Thymus (tissue), 11 donors: ENCODE results near the gene NR4A1. TPM values are rescaled to one million over a fixed set of nuclear protein-coding genes. Genes with fewer than 3 reads are reported as not detected.
A peak's percentile ranks its signal among the peaks of the same experiment; 100 is the strongest.

Source experiments
- DNase-seq, 9 donors: peaks; one replicate each; pipeline ENCODE4 v3.0.0-alpha.2; 2013; ENCODE audit warnings: low spot score in 9 of 9, low read depth in 6 of 9, missing footprints in 1 of 9
- H3K27ac ChIP-seq, 2 donors: one replicate each; pipeline ENCODE4 v1.5.1; 2013; ENCODE audit warnings: control low read depth in 1 of 2, low read depth in 1 of 2, low read length in 1 of 2, mild to moderate bottlenecking in 1 of 2, moderate library complexity in 1 of 2
- H3K27me3 ChIP-seq, 2 donors: one replicate each; pipeline ENCODE4 v1.5.1; 2013; ENCODE audit warnings: low read length in 1 of 2; ENCODE audit not compliant: control insufficient read depth in 2 of 2, insufficient read depth in 1 of 2
- H3K36me3 ChIP-seq, 2 donors: one replicate each; pipeline ENCODE4 v1.5.1; 2013; ENCODE audit warnings: low read length in 1 of 2, mild to moderate bottlenecking in 1 of 2, moderate library complexity in 1 of 2; ENCODE audit not compliant: control insufficient read depth in 2 of 2, insufficient read depth in 2 of 2
- H3K4me1 ChIP-seq, 2 donors: one replicate each; pipeline ENCODE4 v1.5.1; 2013; ENCODE audit warnings: low read length in 2 of 2; ENCODE audit not compliant: control insufficient read depth in 2 of 2, insufficient read depth in 2 of 2
- H3K4me3 ChIP-seq, 2 donors: one replicate each; pipeline ENCODE4 v1.5.1; 2013; ENCODE audit warnings: low read length in 2 of 2, control low read depth in 1 of 2, mild to moderate bottlenecking in 1 of 2
- H3K9me3 ChIP-seq, 2 donors: one replicate each; pipeline ENCODE4 v1.5.1; 2013; ENCODE audit warnings: low read length in 1 of 2, mild to moderate bottlenecking in 1 of 2; ENCODE audit not compliant: control insufficient read depth in 2 of 2, insufficient read depth in 1 of 2
- WGBS: extraction: QIAGEN DNeasy Blood & Tissue Kit; methylation state at CpG from one replicate; pipeline ENCODE4 v1.1.7; 2013; 5-methylcytosine and 5-hydroxymethylcytosine counted together
- polyA plus RNA-seq: library from polyadenylated mRNA; stranded (reverse); fragments of 200-250 nt; gene quantifications from one replicate; pipeline ENCODE4 v1.2.3, GENCODE V29; 2013
- total RNA-seq: library from RNA; stranded (reverse); fragments of 120-200 nt; gene quantifications from one replicate; pipeline ENCODE4 v1.2.4, GENCODE V29; 2013
- donor health status: healthy.

The NR4A1 gene
- total and polyA plus RNA-seq, 2 donors = 10.4 to 106 TPM

DNA sequence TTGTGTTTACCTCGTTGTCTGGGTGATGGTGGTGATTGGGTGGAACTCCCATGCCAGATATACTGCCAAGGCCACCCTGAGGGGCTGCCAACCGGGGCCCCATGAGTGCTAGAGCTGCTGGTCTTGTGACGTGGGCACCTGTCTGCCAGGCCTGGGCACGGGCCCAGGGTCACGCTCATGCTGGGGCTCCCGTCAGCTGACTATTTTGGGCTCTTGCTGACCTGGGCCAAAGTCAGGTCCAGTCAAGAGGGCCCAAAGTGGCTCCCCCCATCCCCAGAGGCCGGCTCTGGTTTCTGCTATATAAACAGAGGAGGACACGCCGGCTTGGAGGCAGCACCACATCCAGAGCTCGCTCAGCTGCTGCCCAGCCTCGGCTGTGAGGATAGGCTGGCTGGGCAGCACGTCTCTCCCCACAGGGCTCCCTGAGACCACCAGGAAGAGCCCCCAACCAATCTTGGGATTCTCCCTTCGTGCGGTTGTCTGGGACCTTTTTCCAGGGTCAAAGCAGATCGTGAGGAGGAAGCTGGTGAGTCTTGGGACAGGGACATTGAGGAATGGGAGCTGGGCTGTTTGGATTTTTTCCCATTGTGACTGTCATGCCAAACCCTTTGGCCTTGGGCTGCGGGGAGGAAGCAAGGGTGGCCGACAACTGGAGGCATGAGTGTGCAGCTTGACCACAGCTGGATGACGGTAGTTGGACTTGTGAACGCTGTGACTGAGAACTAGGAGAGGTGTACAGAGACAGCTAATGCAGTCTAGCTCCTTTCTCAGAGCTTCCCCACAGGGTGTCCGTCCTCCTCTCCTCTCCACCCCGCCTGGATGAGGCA, 7.6 kb upstream of the NR4A1 start:
- H3K27me3 ChIP-seq = peaks cover 0 to 34% of the 10 kb centered on the region in 2 donors
- H3K27ac ChIP-seq = no peak overlapping the region
- H3K4me3 ChIP-seq = no peak overlapping the region
- H3K36me3 ChIP-seq = no peaks in the 10 kb centered on the region
- H3K4me1 ChIP-seq = peaks cover 17 to 32% of the 10 kb centered on the region in 2 donors
- H3K9me3 ChIP-seq = peaks cover 0 to 4% of the 10 kb centered on the region in 2 donors
- no peak for DNase-seq
- WGBS = 96% methylated on average over 21 of the region's 21 CpGs

DNA sequence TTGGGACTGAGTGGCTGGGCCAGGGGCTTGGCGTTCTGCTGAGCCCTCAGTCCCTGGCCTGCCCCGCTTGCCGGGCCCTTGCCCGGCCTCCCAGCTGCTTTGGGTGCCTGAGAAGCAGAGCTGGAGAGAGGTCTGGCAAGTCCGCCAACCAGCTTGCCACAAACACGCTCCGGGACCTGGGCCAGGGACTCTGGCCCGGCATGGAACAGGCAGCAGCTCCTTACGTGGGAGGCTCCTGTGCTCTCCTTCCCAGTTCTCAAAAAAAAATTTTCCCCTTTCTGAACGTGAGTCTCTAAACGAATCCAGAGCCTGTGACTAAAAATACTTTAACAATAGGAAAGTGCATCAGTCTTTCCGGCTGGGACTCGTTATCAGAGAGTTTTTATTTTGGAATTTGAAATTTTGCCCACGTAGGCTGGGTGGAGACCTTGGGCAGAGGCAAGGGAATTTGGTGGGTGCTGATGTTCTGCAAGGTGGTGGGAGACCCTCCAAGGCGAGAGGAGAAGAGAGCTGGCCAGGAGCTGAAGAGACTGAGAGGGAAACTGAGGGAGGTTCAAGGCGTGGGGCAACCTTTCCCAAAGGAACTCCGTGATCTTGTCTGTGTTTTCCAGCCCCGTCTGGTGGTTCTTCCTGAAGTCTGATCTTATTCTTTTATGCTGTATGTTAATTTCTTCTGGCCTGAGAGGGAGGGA, 6.8 kb upstream of the NR4A1 start:
- DNase-seq = no peak

GRCh38 chr12:52045794-52046199, 5.4 kb upstream of the NR4A1 start:
- Histone ChIP-seq H3K36me3 (no peaks in the 10 kb centered on the region), H3K9me3 (peaks cover 0 to 9% of the 10 kb centered on the region in 2 donors), H3K27me3 (peaks cover 10 to 34% of the 10 kb centered on the region in 2 donors), H3K4me3 (no peak overlapping the region), H3K4me1 (peaks cover 25 to 44% of the 10 kb centered on the region in 2 donors), H3K27ac (peak overlapping the region in 1 of 2 donors; percentile 11)
- WGBS = 34% methylated on average over 4 of the region's 4 CpGs
- DNase-seq = no peak

More for the DNA sequence above, 6.8 kb upstream of the NR4A1 start:
- 96% methylated on average over 18 of the region's 18 CpGs for WGBS
- no peak overlapping the region for H3K4me3 ChIP-seq
- H3K9me3 ChIP-seq = peaks cover 0 to 4% of the 10 kb centered on the region in 2 donors
- H3K27ac ChIP-seq = peak overlapping the region in 1 of 2 donors; percentile 36
- peaks cover 0 to 34% of the 10 kb centered on the region in 2 donors for H3K27me3 ChIP-seq
- H3K4me1 ChIP-seq = peaks cover 17 to 32% of the 10 kb centered on the region in 2 donors
- no peaks in the 10 kb centered on the region for H3K36me3 ChIP-seq

DNA sequence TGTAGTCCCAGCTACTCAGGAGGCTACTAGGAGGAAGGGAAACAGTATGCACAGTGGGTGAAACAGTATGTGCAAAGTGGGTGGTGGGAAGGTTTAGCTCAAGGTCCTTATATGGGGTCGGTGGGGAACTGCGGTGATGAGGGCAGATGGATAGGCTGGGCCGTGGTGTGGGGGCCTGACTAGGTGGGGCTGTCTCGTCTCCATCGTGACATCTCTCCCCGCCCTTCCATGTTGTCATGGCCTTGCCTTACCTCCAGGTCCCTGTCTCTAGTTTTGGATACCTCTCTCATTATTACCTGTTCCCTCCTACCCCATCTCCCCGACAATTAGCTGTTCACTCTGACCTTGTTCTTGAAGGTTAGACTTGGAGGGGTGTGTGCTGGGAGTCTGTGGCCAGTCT, 4.4 kb upstream of the NR4A1 start:
- no peak overlapping the region for H3K27ac ChIP-seq
- no peak for DNase-seq
- WGBS = 89% methylated on average over 7 of the region's 7 CpGs
- H3K36me3 ChIP-seq = no peaks in the 10 kb centered on the region
- H3K4me1 ChIP-seq = peaks cover 24 to 47% of the 10 kb centered on the region in 2 donors
- peaks cover 0 to 9% of the 10 kb centered on the region in 2 donors for H3K9me3 ChIP-seq
- peaks cover 10 to 44% of the 10 kb centered on the region in 2 donors for H3K27me3 ChIP-seq
- no peak overlapping the region for H3K4me3 ChIP-seq

DNA sequence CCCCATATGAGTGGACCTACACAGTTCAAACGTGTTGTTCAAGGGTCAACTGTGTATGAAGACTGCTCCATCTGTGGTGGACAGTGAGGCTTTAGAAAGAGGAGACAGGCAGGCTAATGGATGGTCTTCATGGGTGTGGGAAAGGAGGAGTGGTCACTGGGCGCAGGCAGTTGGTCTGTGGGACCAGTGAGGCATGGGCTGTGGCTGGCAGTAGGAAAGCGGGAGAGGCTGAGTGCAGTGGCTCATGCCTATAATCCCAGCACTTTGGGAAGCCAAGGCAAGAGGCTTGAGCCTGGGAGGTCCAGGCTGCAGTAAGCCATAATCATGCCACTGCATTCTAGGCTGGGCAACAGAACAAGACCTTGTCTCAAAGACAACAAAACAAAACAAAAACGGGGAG, 2.0 kb upstream of the NR4A1 start:
- Histone ChIP-seq H3K36me3 (peaks cover 1 to 2% of the 10 kb centered on the region in 2 donors), H3K9me3 (peaks cover 0 to 17% of the 10 kb centered on the region in 2 donors), H3K27me3 (peaks cover 10 to 64% of the 10 kb centered on the region in 2 donors), H3K27ac (no peak overlapping the region), H3K4me3 (no peak overlapping the region), H3K4me1 (peaks cover 18 to 42% of the 10 kb centered on the region in 2 donors)
- DNase-seq = no peak
- 85% methylated on average over 4 of the region's 4 CpGs for WGBS

DNA sequence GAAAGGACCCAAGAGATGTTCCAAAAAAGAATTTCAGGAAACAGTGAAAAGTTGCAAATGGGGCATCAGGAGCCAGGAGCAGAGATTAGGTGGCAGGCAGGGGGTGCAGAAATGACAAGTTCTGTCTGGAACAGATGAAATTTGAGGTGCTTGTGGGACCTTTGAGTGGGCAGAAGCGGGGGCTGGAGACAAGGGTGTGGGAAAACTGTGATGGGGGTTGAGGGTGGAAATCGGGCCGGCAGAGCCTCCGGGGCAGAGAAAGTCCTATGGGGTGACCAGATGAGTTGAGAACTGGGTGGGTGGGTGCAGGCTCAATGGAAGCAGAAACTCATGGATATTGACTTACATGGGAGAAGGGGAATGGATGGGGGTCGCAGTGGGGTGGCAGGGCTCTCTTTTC, 1.6 kb upstream of the NR4A1 start:
- Histone ChIP-seq H3K27ac (no peak overlapping the region), H3K4me3 (no peak overlapping the region), H3K36me3 (peaks cover 2 to 5% of the 10 kb centered on the region in 2 donors), H3K4me1 (peaks cover 18 to 42% of the 10 kb centered on the region in 2 donors), H3K27me3 (peaks cover 10 to 64% of the 10 kb centered on the region in 2 donors), H3K9me3 (peaks cover 0 to 17% of the 10 kb centered on the region in 2 donors)
- 93% methylated on average over 5 of the region's 5 CpGs for WGBS
- DNase-seq = no peak

DNA sequence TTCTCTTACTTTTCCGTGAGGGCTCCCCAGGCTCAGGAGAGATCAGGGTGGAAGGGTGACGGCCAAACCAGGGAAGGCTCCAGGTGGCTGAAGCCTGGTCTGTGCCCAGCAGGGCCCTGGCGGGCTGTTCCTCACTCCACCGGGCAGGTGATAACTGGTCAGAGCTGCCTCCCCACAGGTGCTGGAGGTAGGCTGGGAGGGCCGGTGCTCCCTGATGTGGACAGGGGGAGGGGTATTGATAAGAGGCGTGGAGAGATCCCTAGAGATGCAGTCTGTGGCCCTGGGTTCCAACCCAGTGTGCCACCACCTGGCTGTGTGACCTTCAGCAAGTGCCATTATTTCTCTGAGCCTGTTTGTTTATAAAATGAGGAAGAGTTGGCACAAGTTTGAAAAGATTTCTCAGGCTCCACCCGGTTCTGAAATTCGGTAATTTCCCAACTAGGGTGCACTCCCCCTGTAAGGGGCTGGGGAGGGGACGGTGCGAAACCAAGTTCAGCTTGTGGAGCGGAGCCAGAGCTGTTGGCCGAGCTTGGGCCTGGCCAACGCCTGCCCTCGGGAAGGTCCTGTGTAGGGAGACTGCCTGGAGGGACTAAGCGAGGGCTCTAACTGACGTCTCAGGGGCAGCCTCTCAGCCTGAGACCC, 1.0 kb upstream of the NR4A1 start:
- H3K9me3 ChIP-seq = peaks cover 0 to 17% of the 10 kb centered on the region in 2 donors
- peaks cover 4 to 11% of the 10 kb centered on the region in 2 donors for H3K36me3 ChIP-seq
- H3K4me1 ChIP-seq = peaks cover 18 to 42% of the 10 kb centered on the region in 2 donors
- DNase-seq = peak in 1 of 9 donors; percentile 29
- H3K4me3 ChIP-seq = peak overlapping the region; percentile 53 to 62
- peaks cover 10 to 61% of the 10 kb centered on the region in 2 donors for H3K27me3 ChIP-seq
- 39% methylated on average over 16 of the region's 16 CpGs for WGBS
- peak overlapping the region in 1 of 2 donors; percentile 78 for H3K27ac ChIP-seq

GRCh38 chr12:52052468-52053186, 1.4 kb downstream of the NR4A1 start:
- Histone ChIP-seq H3K4me1 (peaks cover 18 to 34% of the 10 kb centered on the region in 2 donors), H3K9me3 (peaks cover 0 to 14% of the 10 kb centered on the region in 2 donors), H3K36me3 (peaks cover 7 to 28% of the 10 kb centered on the region in 2 donors), H3K27ac (peak overlapping the region in 1 of 2 donors; percentile 46), H3K27me3 (peaks cover 10 to 57% of the 10 kb centered on the region in 2 donors), H3K4me3 (peak overlapping the region; percentile 54 to 62)
- peak in 1 of 9 donors; percentile 56 for DNase-seq
- WGBS = 79% methylated on average over 7 of the region's 7 CpGs
